HCT116 (cell line): ENCODE results near the gene SVBP.

ENCODE experiments used
- ATF3 ChIP-seq: IDR thresholded peaks from 2 replicates; pipeline ENCODE4 v1.6.1; 2012
- CEBPB ChIP-seq: IDR thresholded peaks from 2 replicates; pipeline ENCODE4 v1.6.1; 2012; ENCODE audit warnings: low read depth
- CTCF ChIP-seq, 3 experiments: fragments of 200-600 bp in 1 of 3; sonication (generic) in 1 of 3; IDR thresholded peaks in 2 of 3; conservative IDR thresholded peaks in 1 of 3; 2 replicates each; pipeline ENCODE4 v1.5.1; 2012 to 2017; ENCODE audit warnings: low read depth in 2 of 3, low read length in 2 of 3, antibody characterized with exemption in 1 of 3, borderline replicate concordance in 1 of 3, control low read depth in 1 of 3, mild to moderate bottlenecking in 1 of 3, mixed read lengths in 1 of 3, mixed run types in 1 of 3, moderate library complexity in 1 of 3; ENCODE audit not compliant: insufficient read depth in 1 of 3
- EGR1 ChIP-seq: IDR thresholded peaks from 2 replicates; pipeline ENCODE4 v1.6.1; 2012; ENCODE audit warnings: low read depth
- ELF1 ChIP-seq: IDR thresholded peaks from 2 replicates; pipeline ENCODE4 v1.6.1; 2012; ENCODE audit warnings: low read depth, borderline replicate concordance
- EZH2 ChIP-seq: fragments of 200-600 bp; sonication (generic); IDR thresholded peaks from 2 replicates; pipeline ENCODE4 v1.6.1; 2017; ENCODE audit warnings: antibody characterized with exemption, mixed run types
- EZH2phosphoT487 ChIP-seq: fragments of 200-600 bp; IDR thresholded peaks from 2 replicates; pipeline ENCODE4 v1.6.1; 2018; ENCODE audit warnings: antibody characterized with exemption, borderline replicate concordance
- FOSL1 ChIP-seq: IDR thresholded peaks from 2 replicates; pipeline ENCODE4 v1.6.1; 2012; ENCODE audit warnings: low read depth
- POLR2A ChIP-seq: IDR thresholded peaks from 2 replicates; pipeline ENCODE4 v1.7.0; 2011; ENCODE audit warnings: borderline replicate concordance; ENCODE audit not compliant: insufficient read depth, insufficient read length; ENCODE audit errors: extremely low read depth
- POLR2AphosphoS5 ChIP-seq: IDR thresholded peaks from 2 replicates; pipeline ENCODE4 v1.6.1; 2011; ENCODE audit warnings: mild to moderate bottlenecking, low read depth, low read length, moderate library complexity
- REST ChIP-seq: IDR thresholded peaks from 2 replicates; pipeline ENCODE4 v1.6.1; 2012; ENCODE audit warnings: low read depth
- ZBTB33 ChIP-seq: IDR thresholded peaks from 2 replicates; pipeline ENCODE4 v1.6.1; 2011; ENCODE audit warnings: mild to moderate bottlenecking, low read length, moderate library complexity; ENCODE audit not compliant: insufficient replicate concordance; ENCODE audit errors: extremely low read depth
- ZNF274 ChIP-seq: fragments of 200-500 bp; sonication (Bioruptor generic); IDR thresholded peaks from 2 replicates; pipeline ENCODE4 v1.6.1; 2014; ENCODE audit warnings: mild to moderate bottlenecking, low read depth, low read length, inconsistent platforms

GRCh38 chr1:42824481-42825035 lies 7.4 kb upstream of the SVBP start:
- TF ChIP-seq EZH2, result no peak
- no peak for TF ChIP-seq REST
- no peak for TF ChIP-seq POLR2A
- no peak for TF ChIP-seq CTCF (IDR thresholded peaks at IDR 0.05 in 2 of 3, conservative IDR thresholded peaks at IDR 0.05 in 1 of 3; ENCODE audit: borderline replicate concordance in 1 of 3, insufficient read depth in 1 of 3, low read depth in 2 of 3, low read length in 2 of 3)
- TF ChIP-seq POLR2AphosphoS5, result no peak
- TF ChIP-seq CEBPB, result no peak
- TF ChIP-seq FOSL1, result no peak
- no peak for TF ChIP-seq ZBTB33
- no peak for TF ChIP-seq EZH2phosphoT487
- TF ChIP-seq ELF1, result no peak
- TF ChIP-seq ATF3, result no peak
- no peak for TF ChIP-seq ZNF274
- TF ChIP-seq EGR1, result no peak
